ENCODE measurements around the gene FAM20C.

Gene FAM20C

GRCh38 chr7:297611-298374 lies 105.4 kb downstream of the FAM20C start:
- TF ChIP-seq CTCF (conservative IDR thresholded peaks at IDR 0.05; ENCODE audit: low read depth, low read length) = no peak
- H4K20me1 ChIP-seq (ENCODE audit: insufficient read depth) = no peaks in the 10 kb centered on the region
- H3K27me3 ChIP-seq (ENCODE audit: insufficient read depth, low read depth) = peaks cover 30% of the 10 kb centered on the region
- H3K27ac ChIP-seq = no peak overlapping the region
- no peaks in the 10 kb centered on the region for H3K79me2 ChIP-seq (ENCODE audit: insufficient read depth, low read depth)
- no peak overlapping the region for H3K4me2 ChIP-seq
- no peak overlapping the region for H2AFZ ChIP-seq (ENCODE audit: low read depth)
- H3K9ac ChIP-seq = no peak overlapping the region
- no peaks in the 10 kb centered on the region for H3K36me3 ChIP-seq (ENCODE audit: insufficient read depth)
- H3K4me3 ChIP-seq (IDR thresholded peaks at IDR 0.05; ENCODE audit: insufficient read depth, low read depth, low read length) = no peak overlapping the region
- H3K4me1 ChIP-seq (ENCODE audit: low read depth, poor library complexity, severe bottlenecking) = no peaks in the 10 kb centered on the region

GRCh38 chr7:298375-298702 lies 106.0 kb downstream of the FAM20C start:
- Histone ChIP-seq H3K9ac (no peak overlapping the region), H2AFZ (ENCODE audit: low read depth) (no peak overlapping the region), H3K27me3 (ENCODE audit: insufficient read depth, low read depth) (peaks cover 26% of the 10 kb centered on the region; the same call in 1 of the 2 replicates), H3K27ac (no peak overlapping the region), H3K79me2 (ENCODE audit: insufficient read depth, low read depth) (no peaks in the 10 kb centered on the region), H4K20me1 (ENCODE audit: insufficient read depth) (no peaks in the 10 kb centered on the region), H3K36me3 (ENCODE audit: insufficient read depth) (no peaks in the 10 kb centered on the region), H3K4me1 (ENCODE audit: low read depth, poor library complexity, severe bottlenecking) (no peaks in the 10 kb centered on the region), H3K4me3 (IDR thresholded peaks at IDR 0.05; ENCODE audit: insufficient read depth, low read depth, low read length) (no peak overlapping the region), H3K4me2 (no peak overlapping the region)
- TF ChIP-seq CTCF (conservative IDR thresholded peaks at IDR 0.05; ENCODE audit: low read depth, low read length) = no peak

GRCh38 chr7:298743-299142 lies 106.4 kb downstream of the FAM20C start:
- H3K4me3 ChIP-seq (IDR thresholded peaks at IDR 0.05; ENCODE audit: insufficient read depth, low read depth, low read length) = no peak overlapping the region
- no peak overlapping the region for H3K27ac ChIP-seq
- H3K79me2 ChIP-seq (ENCODE audit: insufficient read depth, low read depth) = no peaks in the 10 kb centered on the region
- H2AFZ ChIP-seq (ENCODE audit: low read depth) = no peak overlapping the region
- H3K27me3 ChIP-seq (ENCODE audit: insufficient read depth, low read depth) = peaks cover 24% of the 10 kb centered on the region; the same call in 1 of the 2 replicates
- no peak overlapping the region for H3K9ac ChIP-seq
- no peak for TF ChIP-seq CTCF (conservative IDR thresholded peaks at IDR 0.05; ENCODE audit: low read depth, low read length)
- no peaks in the 10 kb centered on the region for H3K36me3 ChIP-seq (ENCODE audit: insufficient read depth)
- no peak overlapping the region for H3K4me2 ChIP-seq
- no peaks in the 10 kb centered on the region for H4K20me1 ChIP-seq (ENCODE audit: insufficient read depth)
- no peaks in the 10 kb centered on the region for H3K4me1 ChIP-seq (ENCODE audit: low read depth, poor library complexity, severe bottlenecking)

GRCh38 chr7:299169-299568 lies 106.8 kb downstream of the FAM20C start:
- no peak overlapping the region for H3K27ac ChIP-seq
- H3K9ac ChIP-seq = no peak overlapping the region
- no peak overlapping the region for H3K4me2 ChIP-seq
- no peak overlapping the region for H3K4me3 ChIP-seq (IDR thresholded peaks at IDR 0.05; ENCODE audit: insufficient read depth, low read depth, low read length)
- no peak overlapping the region for H2AFZ ChIP-seq (ENCODE audit: low read depth)
- no peaks in the 10 kb centered on the region for H4K20me1 ChIP-seq (ENCODE audit: insufficient read depth)
- TF ChIP-seq CTCF (conservative IDR thresholded peaks at IDR 0.05; ENCODE audit: low read depth, low read length) = no peak
- H3K79me2 ChIP-seq (ENCODE audit: insufficient read depth, low read depth) = no peaks in the 10 kb centered on the region
- H3K36me3 ChIP-seq (ENCODE audit: insufficient read depth) = no peaks in the 10 kb centered on the region
- no peaks in the 10 kb centered on the region for H3K4me1 ChIP-seq (ENCODE audit: low read depth, poor library complexity, severe bottlenecking)
- H3K27me3 ChIP-seq (ENCODE audit: insufficient read depth, low read depth) = peaks cover 20% of the 10 kb centered on the region; the same call in 1 of the 2 replicates

Measured in KMS-11 (cell line).